Measurements from ENCODE around the gene IL1RAP.

Gene IL1RAP

GRCh38 chr3:190644766-190645165 lies 130.9 kb downstream of the IL1RAP start:
- TF ChIP-seq, protein P1, sequence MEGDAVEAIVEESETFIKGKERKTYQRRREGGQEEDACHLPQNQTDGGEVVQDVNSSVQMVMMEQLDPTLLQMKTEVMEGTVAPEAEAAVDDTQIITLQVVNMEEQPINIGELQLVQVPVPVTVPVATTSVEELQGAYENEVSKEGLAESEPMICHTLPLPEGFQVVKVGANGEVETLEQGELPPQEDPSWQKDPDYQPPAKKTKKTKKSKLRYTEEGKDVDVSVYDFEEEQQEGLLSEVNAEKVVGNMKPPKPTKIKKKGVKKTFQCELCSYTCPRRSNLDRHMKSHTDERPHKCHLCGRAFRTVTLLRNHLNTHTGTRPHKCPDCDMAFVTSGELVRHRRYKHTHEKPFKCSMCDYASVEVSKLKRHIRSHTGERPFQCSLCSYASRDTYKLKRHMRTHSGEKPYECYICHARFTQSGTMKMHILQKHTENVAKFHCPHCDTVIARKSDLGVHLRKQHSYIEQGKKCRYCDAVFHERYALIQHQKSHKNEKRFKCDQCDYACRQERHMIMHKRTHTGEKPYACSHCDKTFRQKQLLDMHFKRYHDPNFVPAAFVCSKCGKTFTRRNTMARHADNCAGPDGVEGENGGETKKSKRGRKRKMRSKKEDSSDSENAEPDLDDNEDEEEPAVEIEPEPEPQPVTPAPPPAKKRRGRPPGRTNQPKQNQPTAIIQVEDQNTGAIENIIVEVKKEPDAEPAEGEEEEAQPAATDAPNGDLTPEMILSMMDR (conservative IDR thresholded peaks at IDR 0.05; ENCODE audit: control insufficient read depth, insufficient read depth, low read depth, low read length) = no peak
- no peak overlapping the region for H3K4me3 ChIP-seq (ENCODE audit: control insufficient read depth, low read depth, low read length)
- DNase-seq (ENCODE audit: low read depth) = peak; percentile 51

DNA sequence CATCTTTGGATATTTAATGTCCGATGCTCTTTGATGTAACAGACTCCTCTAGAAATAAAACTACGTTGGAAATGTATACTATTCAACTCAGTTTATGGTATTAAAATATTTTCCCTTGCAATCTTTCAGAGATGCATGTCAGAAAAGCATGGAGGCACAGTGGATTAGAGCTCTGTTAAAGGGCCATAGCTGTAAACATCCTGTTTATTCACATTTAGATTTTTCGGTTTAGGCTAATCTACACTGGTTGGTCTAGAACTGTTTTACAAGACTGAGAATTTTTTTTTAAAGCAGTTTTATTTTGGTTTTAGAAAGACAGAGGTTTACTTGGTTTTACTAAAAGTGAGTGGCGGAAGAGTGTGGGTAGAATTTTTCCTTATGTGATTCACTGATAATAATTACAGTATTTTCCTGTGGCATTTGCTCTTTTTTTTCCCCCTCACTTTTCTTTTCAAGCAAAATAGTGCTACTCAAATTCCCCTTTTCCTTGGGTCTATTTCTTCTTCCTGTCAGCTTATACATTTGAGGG lies 132.1 kb downstream of the IL1RAP start:
- DNase-seq (ENCODE audit: low read depth) = no peak
- TF ChIP-seq, protein P1 (conservative IDR thresholded peaks at IDR 0.05; ENCODE audit: control insufficient read depth, insufficient read depth, low read depth, low read length) = no peak
- no peak overlapping the region for H3K4me3 ChIP-seq (ENCODE audit: control insufficient read depth, low read depth, low read length)

- DNase-seq (ENCODE audit: low read depth) = no peak
- TF ChIP-seq, protein P1 (conservative IDR thresholded peaks at IDR 0.05; ENCODE audit: control insufficient read depth, insufficient read depth, low read depth, low read length) = no peak
- H3K4me3 ChIP-seq (ENCODE audit: control insufficient read depth, low read depth, low read length) = no peak overlapping the region
These were observed 133.1 kb downstream of the IL1RAP start for GRCh38 chr3:190646996-190647395.

GRCh38 chr3:190655933-190656332 lies 142.0 kb downstream of the IL1RAP start:
- DNase-seq (ENCODE audit: low read depth) = no peak
- TF ChIP-seq, protein P1 (conservative IDR thresholded peaks at IDR 0.05; ENCODE audit: control insufficient read depth, insufficient read depth, low read depth, low read length) = no peak
- H3K4me3 ChIP-seq (ENCODE audit: control insufficient read depth, low read depth, low read length) = no peak overlapping the region

GRCh38 chr3:190658106-190658505 lies 144.2 kb downstream of the IL1RAP start:
- no peak overlapping the region for H3K4me3 ChIP-seq (ENCODE audit: control insufficient read depth, low read depth, low read length)
- no peak for DNase-seq (ENCODE audit: low read depth)
- TF ChIP-seq, protein P1 (conservative IDR thresholded peaks at IDR 0.05; ENCODE audit: control insufficient read depth, insufficient read depth, low read depth, low read length) = no peak

DNA sequence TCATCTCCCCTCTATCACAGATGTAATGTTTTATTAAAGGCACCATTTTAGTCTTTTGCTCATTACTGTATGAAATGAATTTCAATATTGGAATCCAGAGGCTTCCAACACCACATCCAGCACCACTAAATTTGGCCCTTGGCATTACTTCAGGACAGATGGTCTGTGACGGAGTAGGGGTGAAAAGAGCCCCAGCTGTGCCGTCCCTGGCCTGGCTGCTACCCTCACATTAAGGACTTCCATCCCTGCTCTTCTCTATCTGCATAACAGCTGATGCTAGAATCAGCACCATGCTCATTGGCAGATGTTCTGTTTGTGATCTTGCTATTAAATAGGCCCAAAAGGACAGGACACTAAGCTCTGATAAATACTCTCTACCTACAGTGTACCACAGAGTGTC lies 152.9 kb downstream of the IL1RAP start:
- TF ChIP-seq, protein P1 (conservative IDR thresholded peaks at IDR 0.05; ENCODE audit: control insufficient read depth, insufficient read depth, low read depth, low read length) = no peak
- DNase-seq (ENCODE audit: low read depth) = no peak
- no peak overlapping the region for H3K4me3 ChIP-seq (ENCODE audit: control insufficient read depth, low read depth, low read length)

DNA sequence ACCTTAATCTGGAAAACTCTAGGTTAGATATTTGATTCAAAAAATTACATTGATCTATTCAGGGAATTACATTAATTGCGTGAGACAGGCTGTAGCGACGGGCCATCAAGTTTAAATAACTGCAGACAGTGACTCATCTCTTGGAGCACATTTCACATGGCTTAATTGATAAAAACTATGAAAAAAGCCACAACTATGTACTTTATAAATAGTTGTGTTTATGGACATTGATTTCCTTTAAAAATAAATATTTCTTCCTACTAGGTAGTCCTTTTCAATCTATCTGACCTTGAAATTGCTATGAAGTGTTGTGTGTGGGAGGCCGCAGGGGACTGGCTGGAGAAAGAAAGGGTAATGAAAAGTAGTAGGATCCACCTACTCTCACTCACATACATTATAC lies 157.8 kb downstream of the IL1RAP start:
- TF ChIP-seq, protein P1 (conservative IDR thresholded peaks at IDR 0.05; ENCODE audit: control insufficient read depth, insufficient read depth, low read depth, low read length) = no peak
- DNase-seq (ENCODE audit: low read depth) = peak; percentile 33
- H3K4me3 ChIP-seq (ENCODE audit: control insufficient read depth, low read depth, low read length) = no peak overlapping the region

Measured in fibroblast of mammary gland (primary cell).